ENCODE data around the gene PHF2.
"Not testable (repeated sequence)": the region's sequence is repeated elsewhere in the genome, so short reads cannot be mapped to it uniquely, and the experiment has no call there.

PHF2 gene

DNA sequence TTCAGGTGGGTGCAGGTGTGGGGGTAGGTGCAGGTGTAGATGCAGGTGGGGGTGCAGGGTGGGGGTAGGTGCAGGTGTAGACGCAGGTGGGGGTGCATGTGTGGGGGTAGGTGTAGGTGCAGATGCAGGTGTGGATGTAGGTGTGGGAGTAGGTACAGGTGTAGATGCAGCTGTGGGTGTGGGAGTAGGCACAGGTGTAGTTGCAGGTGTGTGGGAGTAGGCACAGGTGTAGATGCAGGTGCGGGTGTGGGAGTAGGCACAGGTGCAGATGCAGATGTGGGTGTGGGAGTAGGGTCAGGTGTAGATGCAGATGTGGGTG is 94.6 kb downstream of the PHF2 start:
- Histone ChIP-seq H3K9me2 (replicated peaks; ENCODE audit: low read depth, low read length) (no peaks in the 10 kb centered on the region), H3K4me3 (ENCODE audit: low read length, poor library complexity, severe bottlenecking) (no peak overlapping the region), H4K20me1 (ENCODE audit: insufficient read depth, low read length, poor library complexity, severe bottlenecking) (no peaks in the 10 kb centered on the region), H3K9ac (ENCODE audit: low read depth, low read length, poor library complexity, severe bottlenecking) (no peak overlapping the region), H3K79me2 (ENCODE audit: insufficient read depth, low read length) (no peaks in the 10 kb centered on the region), H3K9me3 (ENCODE audit: insufficient read depth, low read depth, low read length) (no peaks in the 10 kb centered on the region), H3F3A (ENCODE audit: low read depth) (no peaks in the 10 kb centered on the region), H3K4me2 (ENCODE audit: low read depth, low read length, poor library complexity, severe bottlenecking) (no peak overlapping the region), H3K4me1 (ENCODE audit: insufficient read depth, low read length, poor library complexity, severe bottlenecking) (no peaks in the 10 kb centered on the region), H3K27me3 (ENCODE audit: insufficient read depth, low read length, poor library complexity, severe bottlenecking) (no peaks in the 10 kb centered on the region), H2AFZ (ENCODE audit: low read length) (no peak overlapping the region), H3K36me3 (ENCODE audit: insufficient read depth, low read length) (peaks cover 4% of the 10 kb centered on the region; the same call in 1 of the 2 replicates)
- TF ChIP-seq CTCF (conservative IDR thresholded peaks at IDR 0.05; ENCODE audit: low read length) = no peak
- TF ChIP-seq EZH2phosphoT487 (IDR thresholded peaks at IDR 0.05; ENCODE audit: borderline replicate concordance) = no peak

DNA sequence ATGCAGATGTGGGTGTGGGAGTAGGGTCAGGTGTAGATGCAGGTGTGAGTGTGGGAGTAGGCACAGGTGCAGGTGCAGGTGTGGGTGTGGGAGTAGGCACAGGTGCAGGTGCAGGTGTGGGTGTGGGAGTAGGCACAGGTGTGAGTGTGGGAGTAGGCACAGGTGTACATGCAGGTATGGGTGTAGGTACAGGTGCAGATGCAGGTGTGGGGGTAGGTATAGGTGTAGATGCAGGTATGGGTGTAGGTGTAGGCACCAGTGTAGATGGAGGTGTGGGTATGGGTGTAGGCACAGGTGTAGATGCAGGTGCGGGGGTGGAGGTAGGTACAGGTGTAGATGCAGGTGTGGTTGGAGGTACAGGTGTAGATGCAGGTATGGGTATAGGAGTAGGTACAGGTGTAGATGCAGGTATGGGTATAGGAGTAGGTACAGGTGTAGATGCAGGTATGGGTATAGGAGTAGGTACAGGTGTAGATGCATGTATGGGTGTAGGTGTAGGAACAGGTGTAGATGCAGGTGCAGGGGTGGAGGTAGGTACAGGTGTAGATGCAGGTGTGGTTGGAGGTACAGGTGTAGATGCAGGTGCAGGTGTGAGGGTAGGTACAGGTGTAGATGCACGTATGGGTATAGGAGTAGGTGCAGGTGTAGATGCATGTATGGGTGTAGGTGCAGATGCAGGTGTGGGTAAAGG is 96.1 kb downstream of the PHF2 start:
- H3K4me1 ChIP-seq (ENCODE audit: insufficient read depth, low read length, poor library complexity, severe bottlenecking); H2AFZ ChIP-seq (ENCODE audit: low read length); H3K4me2 ChIP-seq (ENCODE audit: low read depth, low read length, poor library complexity, severe bottlenecking); H3K9ac ChIP-seq (ENCODE audit: low read depth, low read length, poor library complexity, severe bottlenecking); H3K36me3 ChIP-seq (ENCODE audit: insufficient read depth, low read length); H3K79me2 ChIP-seq (ENCODE audit: insufficient read depth, low read length); H3K9me3 ChIP-seq (ENCODE audit: insufficient read depth, low read depth, low read length); H4K20me1 ChIP-seq (ENCODE audit: insufficient read depth, low read length, poor library complexity, severe bottlenecking); H3F3A ChIP-seq (ENCODE audit: low read depth); H3K27me3 ChIP-seq (ENCODE audit: insufficient read depth, low read length, poor library complexity, severe bottlenecking); H3K4me3 ChIP-seq (ENCODE audit: low read length, poor library complexity, severe bottlenecking); H3K9me2 ChIP-seq (replicated peaks; ENCODE audit: low read depth, low read length): not testable (repeated sequence)

DNA sequence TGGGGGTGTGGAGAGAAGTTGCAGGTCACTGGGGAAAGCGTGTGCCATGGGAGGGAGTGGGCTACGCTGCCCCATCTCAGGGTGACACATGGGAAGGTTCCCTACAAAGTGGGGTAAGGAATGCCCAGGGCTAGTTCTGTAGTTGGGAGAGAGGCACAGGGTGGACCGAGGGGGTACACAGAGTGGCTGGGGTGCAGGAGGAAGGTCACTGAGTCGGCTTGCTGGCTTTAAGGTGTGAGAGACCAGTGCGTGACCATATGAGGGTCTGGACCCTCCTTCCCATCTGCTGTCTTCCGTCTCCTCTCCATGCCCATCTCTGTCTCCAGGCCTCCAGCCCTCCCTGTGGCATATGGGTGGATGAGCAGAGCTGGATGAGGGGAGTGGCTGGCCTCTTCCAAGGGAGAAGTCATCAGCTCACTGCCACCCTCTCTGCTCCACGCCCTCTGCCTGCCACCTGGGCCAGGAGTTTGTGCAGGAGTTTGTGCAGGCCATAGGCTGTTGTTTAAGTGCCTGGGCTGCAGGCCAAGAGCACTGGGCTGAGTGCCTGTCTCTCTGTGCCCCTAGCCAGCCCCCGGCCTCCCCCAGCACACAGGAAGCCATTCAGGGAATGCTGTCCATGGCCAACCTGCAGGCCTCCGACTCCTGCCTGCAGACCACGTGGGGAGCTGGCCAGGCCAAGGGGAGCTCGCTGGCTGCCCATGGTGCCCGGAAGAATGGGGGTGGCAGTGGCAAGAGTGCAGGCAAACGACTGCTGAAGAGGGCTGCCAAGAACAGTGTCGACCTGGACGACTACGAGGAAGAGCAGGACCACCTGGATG is 96.8 kb downstream of the PHF2 start:
- no peaks in the 10 kb centered on the region for H3K9me2 ChIP-seq (replicated peaks; ENCODE audit: low read depth, low read length)
- no peak overlapping the region for H3K4me2 ChIP-seq (ENCODE audit: low read depth, low read length, poor library complexity, severe bottlenecking)
- H3K79me2 ChIP-seq (ENCODE audit: insufficient read depth, low read length) = no peaks in the 10 kb centered on the region
- H3K4me3 ChIP-seq (ENCODE audit: low read length, poor library complexity, severe bottlenecking) = no peak overlapping the region
- no peak overlapping the region for H3K9ac ChIP-seq (ENCODE audit: low read depth, low read length, poor library complexity, severe bottlenecking)
- H3F3A ChIP-seq (ENCODE audit: low read depth) = no peaks in the 10 kb centered on the region
- H3K36me3 ChIP-seq (ENCODE audit: insufficient read depth, low read length) = peaks cover 12% of the 10 kb centered on the region; the same call in 1 of the 2 replicates
- H2AFZ ChIP-seq (ENCODE audit: low read length) = no peak overlapping the region
- no peak for TF ChIP-seq CTCF (conservative IDR thresholded peaks at IDR 0.05; ENCODE audit: low read length)
- TF ChIP-seq EZH2phosphoT487 (IDR thresholded peaks at IDR 0.05; ENCODE audit: borderline replicate concordance) = no peak
- H3K4me1 ChIP-seq (ENCODE audit: insufficient read depth, low read length, poor library complexity, severe bottlenecking) = no peaks in the 10 kb centered on the region
- H4K20me1 ChIP-seq (ENCODE audit: insufficient read depth, low read length, poor library complexity, severe bottlenecking) = no peaks in the 10 kb centered on the region
- no peaks in the 10 kb centered on the region for H3K9me3 ChIP-seq (ENCODE audit: insufficient read depth, low read depth, low read length)
- no peaks in the 10 kb centered on the region for H3K27me3 ChIP-seq (ENCODE audit: insufficient read depth, low read length, poor library complexity, severe bottlenecking)
